GM21423 (cell line): ENCODE measurements around the gene NFIX.

Experiments used
- ATAC-seq: cut with Tn5 transposase; IDR thresholded peaks from one replicate; pipeline ENCODE4 v1.9.1; 2021; ENCODE audit warnings: mild to moderate bottlenecking, moderate library complexity; ENCODE audit not compliant: unreplicated experiment

NFIX gene

DNA sequence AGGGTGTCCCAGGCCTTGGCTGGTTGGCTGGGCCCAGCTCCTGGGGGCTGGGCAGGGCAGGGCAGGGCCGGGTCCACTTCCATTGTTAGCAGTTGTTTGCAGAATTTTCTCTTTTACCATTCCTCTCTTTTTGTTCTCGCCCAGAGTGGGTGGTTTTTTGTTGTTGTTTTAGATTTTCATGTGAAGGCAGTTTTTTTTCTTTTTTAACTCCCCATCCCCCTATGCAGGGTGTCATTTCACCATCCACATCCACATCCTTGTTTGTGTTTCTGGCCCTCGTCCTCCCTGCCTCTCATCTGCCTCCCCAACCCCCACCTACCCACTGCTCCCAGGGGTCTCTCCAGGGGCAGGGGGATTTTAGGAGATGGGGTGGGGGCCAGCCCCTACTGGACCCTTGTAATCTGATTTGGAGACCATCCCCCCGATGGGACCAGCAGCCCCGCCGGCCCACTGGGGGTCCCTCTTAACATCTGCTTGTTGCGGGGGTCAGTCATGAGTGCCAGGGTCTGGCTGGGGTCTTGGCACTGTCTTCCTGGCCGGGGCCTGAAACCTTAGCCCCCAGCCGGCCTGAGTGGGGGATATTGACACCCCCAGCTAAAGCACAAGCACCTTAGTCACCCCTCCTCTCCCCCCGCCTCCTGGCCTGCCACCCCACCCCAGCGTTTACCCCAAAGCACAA, 144.5 kb downstream of the NFIX start:
- no peak for ATAC-seq

DNA sequence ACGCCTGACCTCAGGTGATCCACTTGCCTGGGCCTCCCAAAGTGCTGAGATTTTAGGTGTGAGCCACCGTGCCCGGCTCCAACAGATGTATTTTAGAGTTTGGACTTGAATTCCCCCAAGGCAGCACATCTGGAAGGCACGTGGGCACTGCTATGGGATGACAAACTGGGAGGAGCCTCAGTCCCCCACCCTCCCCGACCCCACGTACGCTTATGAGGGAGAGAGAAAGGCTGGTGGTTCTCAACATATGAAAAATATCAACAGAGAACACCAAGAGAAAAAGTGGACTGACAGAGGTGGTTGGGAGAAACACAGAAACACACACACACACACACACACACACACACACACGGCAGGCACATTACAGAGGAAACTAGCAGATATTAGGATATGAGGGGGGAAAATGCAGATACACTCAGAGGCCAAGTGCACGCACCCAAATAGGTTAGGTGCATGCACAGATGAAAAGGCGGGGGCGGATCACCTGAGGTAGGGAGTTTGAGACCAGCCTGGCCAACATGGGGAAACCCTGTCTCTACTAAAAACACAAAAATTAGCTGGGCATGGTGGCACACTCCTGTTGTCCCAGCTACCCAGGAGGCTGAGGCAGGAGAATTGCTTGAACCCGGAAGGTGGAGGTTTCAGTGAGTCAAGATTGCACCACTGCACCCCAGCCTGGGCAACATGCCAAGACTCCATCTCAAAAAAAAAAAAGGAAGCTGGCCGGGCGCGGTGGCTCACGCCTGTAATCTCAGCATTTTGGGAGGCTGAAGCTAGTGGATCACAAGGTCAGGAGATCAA, 151.7 kb downstream of the NFIX start:
- ATAC-seq = no peak
